Caco-2 (cell line): ENCODE results near the gene FAM118B. TPM values are rescaled to one million over a fixed set of nuclear protein-coding genes. Genes with fewer than 3 reads are reported as not detected.

ENCODE experiments used
- BruUV-seq: library from RNA; stranded (reverse); fragments of 400-500 nt; replicated peaks from 2 replicates; lab custom pipeline; 2021; lab: Mats Ljungman, UMichigan
- CTCF ChIA-PET: fragments of 300-600 bp; sonication (Branson Sonifier 250); formaldehyde crosslinking; loops from one replicate; lab custom pipeline; 2022; ENCODE audit warnings: antibody characterized with exemption; lab: Charles Lee
- POLR2A ChIA-PET: fragments of 300-600 bp; sonication (Branson Sonifier 250); formaldehyde crosslinking; loops from one replicate; lab custom pipeline; 2022; ENCODE audit warnings: antibody characterized with exemption; lab: Charles Lee
- DNase-seq, 2 experiments: peaks; one replicate each; pipeline versions ENCODE4 v3.0.0 to v3.0.0-alpha.2; 2020 to 2022
- H3K27me3 ChIP-seq: replicated peaks from 2 replicates; pipeline ENCODE4 v1.6.0; 2011; ENCODE audit warnings: low read length; ENCODE audit not compliant: control insufficient read depth, insufficient read depth
- H3K36me3 ChIP-seq: 2 replicates; pipeline ENCODE4 v1.5.1; 2011; ENCODE audit warnings: low read length; ENCODE audit not compliant: control insufficient read depth, insufficient read depth
- H3K4me1 ChIP-seq: fragments of 250-450 bp; sonication (Bioruptor Pico); 2 replicates; pipeline ENCODE4 v1.5.1; 2020; ENCODE audit warnings: mild to moderate bottlenecking
- H3K4me3 ChIP-seq: 2 replicates; pipeline ENCODE4 v1.5.1; 2011; ENCODE audit warnings: low read depth, mild to moderate bottlenecking, control low read depth, low read length
- H3K9me3 ChIP-seq: fragments of 250-450 bp; sonication (Bioruptor Pico); 2 replicates; pipeline ENCODE4 v1.5.1; 2020; ENCODE audit warnings: mild to moderate bottlenecking, moderate library complexity
- H3K27ac Mint-ChIP-seq: one replicate; pipeline ENCODE4 v1.8.0; 2022; ENCODE audit warnings: mixed read lengths; ENCODE audit not compliant: unreplicated experiment
- H3K27me3 Mint-ChIP-seq: one replicate; pipeline ENCODE4 v1.8.0; 2022; ENCODE audit warnings: mixed read lengths; ENCODE audit not compliant: insufficient read depth, unreplicated experiment
- H3K36me3 Mint-ChIP-seq: one replicate; pipeline ENCODE4 v1.8.0; 2022; ENCODE audit warnings: mild to moderate bottlenecking, mixed read lengths; ENCODE audit not compliant: insufficient read depth, unreplicated experiment
- H3K4me1 Mint-ChIP-seq: one replicate; pipeline ENCODE4 v1.8.0; 2022; ENCODE audit warnings: low read depth, mixed read lengths; ENCODE audit not compliant: unreplicated experiment
- H3K4me3 Mint-ChIP-seq: one replicate; pipeline ENCODE4 v1.8.0; 2022; ENCODE audit warnings: mild to moderate bottlenecking, moderate library complexity, mixed read lengths; ENCODE audit not compliant: unreplicated experiment
- H3K9me3 Mint-ChIP-seq: one replicate; pipeline ENCODE4 v1.8.0; 2022; ENCODE audit warnings: mixed read lengths; ENCODE audit not compliant: unreplicated experiment
- CTCF ChIP-seq, 2 experiments: fragments of 200-600 bp in 1 of 2; IDR thresholded peaks; 1 replicate in 1 of 2; 2 replicates in 1 of 2; pipeline versions ENCODE4 v1.5.1 to v1.8.0; 2011 to 2022; ENCODE audit warnings: antibody characterized with exemption in 1 of 2, control low read depth in 1 of 2, inconsistent platforms in 1 of 2, low read depth in 1 of 2, low read length in 1 of 2, mild to moderate bottlenecking in 1 of 2, moderate library complexity in 1 of 2; ENCODE audit not compliant: insufficient read depth in 1 of 2, severe bottlenecking in 1 of 2, unreplicated experiment in 1 of 2
- intact Hi-C: fragments of 100-400 bp; cut with micrococcal nuclease; formaldehyde crosslinking; loops from one replicate; pipeline ENCODE4 v1.10.0; 2022; ENCODE audit not compliant: unreplicated experiment
- total RNA-seq: library from RNA; stranded (reverse); gene quantifications from 2 replicates; pipeline ENCODE4 v1.2.3, GENCODE V29; 2022

The FAM118B gene
- total RNA-seq, 1 experiment from 2014 or later: 36.5 TPM

- peaks cover 12% of the 10 kb centered on the region for H3K4me1 Mint-ChIP-seq
- intact Hi-C loops: loop anchor here (1.0 kb wide), 2 partner anchors 21 to 35 kb away; partner anchors contain the start of genes FOXRED1 and TIRAP
- Histone ChIP-seq H3K36me3 (peaks cover 2% of the 10 kb centered on the region; the same call in 1 of the 2 replicates), H3K9me3 (no peaks in the 10 kb centered on the region), H3K4me1 (0 out of 2 replicates have a peak, but pooled peaks cover 4% of the 10 kb centered on the region), H3K27me3 (no peaks in the 10 kb centered on the region), H3K4me3 (peak overlapping the region; percentile 83)
- H3K27ac Mint-ChIP-seq: peak overlapping the region; percentile 97
- ChIA-PET POLR2A (interaction anchor here (0.7 to 1.0 kb wide), 4 partner anchors 36 to 712 kb away, joined by 3 to 7 read pairs (median 4); partner anchors contain the start of genes FOXRED1, PUS3, SRPRA and ST3GAL4), CTCF (interaction anchor here (0.6 to 1.1 kb wide), 4 partner anchors 35 to 176 kb away, joined by 3 to 6 read pairs (median 4); no protein-coding TSS in a partner anchor)
- H3K4me3 Mint-ChIP-seq: peak overlapping the region; percentile 96
- no peak for TF ChIP-seq CTCF (IDR thresholded peaks at IDR 0.05; ENCODE audit: insufficient read depth in 1 of 2, low read depth in 1 of 2, low read length in 1 of 2, severe bottlenecking in 1 of 2, unreplicated experiment in 1 of 2)
- TSS peak; percentile 62 for BruUV-seq
- H3K27me3 Mint-ChIP-seq: no peaks in the 10 kb centered on the region
- no peaks in the 10 kb centered on the region for H3K9me3 Mint-ChIP-seq
- peaks cover 54% of the 10 kb centered on the region for H3K36me3 Mint-ChIP-seq
- no peak for DNase-seq
These were observed 93.0 kb downstream of the FAM118B start for GRCh38 chr11:126304457-126305075.

GRCh38 chr11:126305699-126306098, 94.1 kb downstream of the FAM118B start:
- H3K4me1 ChIP-seq: 0 out of 2 replicates have a peak, but pooled peaks cover 4% of the 10 kb centered on the region
- no peaks in the 10 kb centered on the region for H3K27me3 ChIP-seq
- peaks cover 12% of the 10 kb centered on the region for H3K4me1 Mint-ChIP-seq
- H3K4me3 ChIP-seq: no peak overlapping the region
- peak overlapping the region; percentile 46 for H3K4me3 Mint-ChIP-seq
- H3K36me3 Mint-ChIP-seq: peaks cover 42% of the 10 kb centered on the region
- no peaks in the 10 kb centered on the region for H3K27me3 Mint-ChIP-seq
- ChIA-PET CTCF (no interaction called here), POLR2A (no interaction called here)
- H3K9me3 ChIP-seq: no peaks in the 10 kb centered on the region
- intact Hi-C loops: no loop called here
- no TSS peak for BruUV-seq
- H3K27ac Mint-ChIP-seq: no peak overlapping the region
- DNase-seq: no peak
- no peaks in the 10 kb centered on the region for H3K9me3 Mint-ChIP-seq
- peaks cover 2% of the 10 kb centered on the region; the same call in 1 of the 2 replicates for H3K36me3 ChIP-seq
- no peak for TF ChIP-seq CTCF (IDR thresholded peaks at IDR 0.05; ENCODE audit: insufficient read depth in 1 of 2, low read depth in 1 of 2, low read length in 1 of 2, severe bottlenecking in 1 of 2, unreplicated experiment in 1 of 2)

- 0 out of 2 replicates have a peak, but pooled peaks cover 4% of the 10 kb centered on the region for H3K4me1 ChIP-seq
- no peaks in the 10 kb centered on the region for H3K27me3 Mint-ChIP-seq
- ChIA-PET POLR2A (no interaction called here), CTCF (interaction anchor here (1.0 to 1.2 kb wide), 3 partner anchors 52 to 173 kb away, joined by 3 to 11 read pairs (median 3); no protein-coding TSS in a partner anchor)
- DNase-seq: peak in 1 of 2 experiments; percentile 61
- no peaks in the 10 kb centered on the region for H3K9me3 ChIP-seq
- H3K4me3 ChIP-seq: no peak overlapping the region
- no TSS peak for BruUV-seq
- intact Hi-C loops: no loop called here
- peak; percentile 62 to 65 for TF ChIP-seq CTCF (IDR thresholded peaks at IDR 0.05; ENCODE audit: insufficient read depth in 1 of 2, low read depth in 1 of 2, low read length in 1 of 2, severe bottlenecking in 1 of 2, unreplicated experiment in 1 of 2)
- no peaks in the 10 kb centered on the region for H3K9me3 Mint-ChIP-seq
- no peak overlapping the region for H3K4me3 Mint-ChIP-seq
- no peaks in the 10 kb centered on the region for H3K27me3 ChIP-seq
- H3K36me3 ChIP-seq: no peaks in the 10 kb centered on the region
- H3K4me1 Mint-ChIP-seq: peaks cover 12% of the 10 kb centered on the region
- peaks cover 25% of the 10 kb centered on the region for H3K36me3 Mint-ChIP-seq
- no peak overlapping the region for H3K27ac Mint-ChIP-seq
These were observed 96.1 kb downstream of the FAM118B start for GRCh38 chr11:126307706-126308105.
